Endometrial microvascular endothelial cells (primary cell): ENCODE measurements around the gene RGL2. TPM values are rescaled to one million over a fixed set of nuclear protein-coding genes. Genes with fewer than 3 reads are reported as not detected.

Source experiments
- in situ Hi-C: cut with HindIII; loops from 2 replicates; pipeline ENCODE4 v1.10.0; 2017; ENCODE audit warnings: low sequenced_read_pairs, low pct_unique_long_range_greater_than_20kb; ENCODE audit errors: inconsistent ontology term
- total RNA-seq: library from RNA; depleted of rRNA; stranded (reverse); fragments of >200 nt; gene quantifications from one replicate; pipeline ENCODE4 v1.2.3, GENCODE V29; 2015; ENCODE audit errors: inconsistent ontology term

The RGL2 gene
- total RNA-seq, 1 donor from 2014 or later = 40.3 TPM

- in situ Hi-C loops = no loop called here
Observed at GRCh38 chr6:33251395-33252012, 47.2 kb downstream of the RGL2 start.

- in situ Hi-C loops = no loop called here
Observed at GRCh38 chr6:33250731-33251130, 48.0 kb downstream of the RGL2 start.

DNA sequence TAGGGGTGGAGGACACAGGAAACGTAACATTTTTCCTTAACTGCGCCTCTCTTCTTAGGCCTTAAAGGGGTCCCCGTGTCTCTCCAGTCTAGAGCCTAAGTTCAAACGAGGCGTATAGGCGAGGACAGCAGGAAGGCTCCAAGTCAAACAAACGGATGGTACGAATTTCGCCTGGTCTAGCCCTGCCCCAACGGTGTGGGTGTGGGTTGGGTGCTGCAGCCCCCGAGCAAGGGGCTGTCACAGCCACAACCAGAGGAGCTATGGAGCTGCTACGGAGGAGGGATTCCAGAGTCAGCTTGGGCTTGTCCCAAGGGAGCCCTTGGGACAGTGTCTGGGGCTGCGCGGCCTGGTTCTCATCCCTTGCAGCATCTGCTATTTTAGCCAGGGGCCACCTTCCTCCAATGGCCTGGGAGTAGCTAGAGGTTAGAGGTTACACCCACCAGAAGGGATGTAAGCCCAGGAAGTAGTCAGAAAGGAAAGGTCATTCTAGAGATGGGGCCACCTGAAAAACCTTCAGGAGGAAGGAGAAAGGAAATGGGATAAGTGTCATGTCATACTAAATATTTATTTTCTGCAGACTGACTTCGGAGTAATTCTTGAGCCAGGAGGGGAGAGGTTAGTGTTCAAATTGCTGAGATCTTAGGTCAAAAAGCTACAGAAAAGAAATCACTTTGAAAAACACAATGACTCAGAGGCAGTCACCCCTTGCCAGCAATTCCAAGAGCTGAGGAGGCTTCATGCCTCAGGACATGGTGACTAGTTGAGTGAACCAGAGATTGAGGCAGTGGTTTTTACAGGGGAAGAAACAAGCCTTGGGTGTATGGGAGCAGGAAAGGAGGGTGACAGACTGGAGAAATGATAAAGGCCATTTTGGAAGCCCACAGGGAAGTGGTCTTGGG lies 48.8 kb downstream of the RGL2 start:
- in situ Hi-C loops = no loop called here

- in situ Hi-C loops = no loop called here
Observed at GRCh38 chr6:33248932-33249731, 49.6 kb downstream of the RGL2 start.

GRCh38 chr6:33248643-33248931 lies 50.2 kb downstream of the RGL2 start:
- in situ Hi-C loops = no loop called here

- in situ Hi-C loops = no loop called here
Observed at GRCh38 chr6:33247977-33248642, 50.6 kb downstream of the RGL2 start.

GRCh38 chr6:33243476-33243875 lies 55.3 kb downstream of the RGL2 start:
- in situ Hi-C loops = no loop called here

GRCh38 chr6:33241968-33242367 lies 56.8 kb downstream of the RGL2 start:
- in situ Hi-C loops = no loop called here

Other genes starting within 250 kb of the RGL2 start
- gene HLA-DPA1, start 225.3 kb downstream of the RGL2 start, total RNA-seq = 8.6 TPM
- gene HLA-DPB1, start 223.0 kb downstream of the RGL2 start, total RNA-seq = 36.7 TPM
- gene COL11A2, start 106.5 kb downstream of the RGL2 start, total RNA-seq = not detected
- 19.3 TPM for gene RXRB, start 98.3 kb downstream of the RGL2 start, total RNA-seq
- gene SLC39A7, start 98.1 kb downstream of the RGL2 start, total RNA-seq = 102 TPM
- gene HSD17B8, start 94.3 kb downstream of the RGL2 start, total RNA-seq = 6.0 TPM
- gene RING1, start 90.4 kb downstream of the RGL2 start, total RNA-seq = 9.3 TPM
- 43.4 TPM for gene VPS52, start 27.1 kb downstream of the RGL2 start, total RNA-seq
- 3,623 TPM for gene RPS18, start 26.9 kb downstream of the RGL2 start, total RNA-seq
- 4.0 TPM for gene B3GALT4, start 21.8 kb downstream of the RGL2 start, total RNA-seq
- 75.1 TPM for gene WDR46, start 9.7 kb downstream of the RGL2 start, total RNA-seq
- 59.0 TPM for gene PFDN6, start 9.3 kb downstream of the RGL2 start, total RNA-seq
- gene TAPBP, start 15.1 kb upstream of the RGL2 start, total RNA-seq = 112 TPM
- 29.3 TPM for gene ZBTB22, start 18.8 kb upstream of the RGL2 start, total RNA-seq
- 44.5 TPM for gene DAXX, start 24.0 kb upstream of the RGL2 start, total RNA-seq
- gene KIFC1, start 92.9 kb upstream of the RGL2 start, total RNA-seq = 55.4 TPM
- gene PHF1, start 112.1 kb upstream of the RGL2 start, total RNA-seq = 20.3 TPM
- gene CUTA, start 119.2 kb upstream of the RGL2 start, total RNA-seq = 117 TPM
- gene SYNGAP1, start 121.1 kb upstream of the RGL2 start, total RNA-seq = 1.7 TPM
- gene ZBTB9, start 155.6 kb upstream of the RGL2 start, total RNA-seq = 8.1 TPM